MCF 10A (cell line): Measurements from ENCODE around the gene LLCFC1. TPM values are rescaled to one million over a fixed set of nuclear protein-coding genes. Genes with fewer than 3 reads are reported as not detected.

Experiments used
- BruUV-seq: library from RNA; stranded (reverse); fragments of 400-500 nt; replicated peaks from 2 replicates; lab custom pipeline; 2021; lab: Mats Ljungman, UMichigan
- CTCF ChIA-PET: fragments of 300-600 bp; sonication (Branson Sonifier 250); formaldehyde crosslinking; extraction: SDS; loops from one replicate; lab custom pipeline; 2021; ENCODE audit warnings: antibody characterized with exemption, inconsistent platforms; lab: Yijun Ruan, JAX
- POLR2A ChIA-PET: fragments of 300-600, 350-650 bp; sonication (Branson Sonifier 250); formaldehyde crosslinking; extraction: SDS; loops from one replicate; lab custom pipeline; 2020; ENCODE audit warnings: antibody characterized with exemption, inconsistent platforms; lab: Yijun Ruan, JAX
- DNase-seq: peaks from one replicate; pipeline ENCODE4 v3.0.0-alpha.2; 2018; ENCODE audit not compliant: unreplicated experiment
- H3K27ac Mint-ChIP-seq: one replicate; pipeline ENCODE4 v1.8.0; 2022; ENCODE audit warnings: mild to moderate bottlenecking, low read depth, mixed read lengths; ENCODE audit not compliant: unreplicated experiment
- H3K27me3 Mint-ChIP-seq: one replicate; pipeline ENCODE4 v1.8.0; 2022; ENCODE audit warnings: mixed read lengths; ENCODE audit not compliant: insufficient read depth, unreplicated experiment
- H3K36me3 Mint-ChIP-seq: one replicate; pipeline ENCODE4 v1.8.0; 2022; ENCODE audit warnings: mild to moderate bottlenecking, moderate library complexity, mixed read lengths; ENCODE audit not compliant: insufficient read depth, unreplicated experiment
- H3K4me1 Mint-ChIP-seq: one replicate; pipeline ENCODE4 v1.8.0; 2022; ENCODE audit warnings: mixed read lengths; ENCODE audit not compliant: insufficient read depth, unreplicated experiment
- H3K4me3 Mint-ChIP-seq: one replicate; pipeline ENCODE4 v1.8.0; 2022; ENCODE audit warnings: mild to moderate bottlenecking, moderate library complexity, mixed read lengths; ENCODE audit not compliant: unreplicated experiment
- H3K9me3 Mint-ChIP-seq: one replicate; pipeline ENCODE4 v1.8.0; 2022; ENCODE audit warnings: mixed read lengths; ENCODE audit not compliant: unreplicated experiment
- intact Hi-C: fragments of 100-400 bp; cut with micrococcal nuclease; formaldehyde crosslinking; loops from 2 replicates; pipeline ENCODE4 v1.14.1; 2022
- total RNA-seq: library from RNA; stranded (reverse); gene quantifications from 2 replicates; pipeline ENCODE4 v1.2.3, GENCODE V29; 2022
- TF ChIP-seq, protein P1 (sequence below): fragments of 200-600 bp; IDR thresholded peaks from one replicate; pipeline ENCODE4 v1.8.0; 2022; ENCODE audit warnings: antibody characterized with exemption, mild to moderate bottlenecking; ENCODE audit not compliant: unreplicated experiment

The LLCFC1 gene
- total RNA-seq, 1 experiment from 2014 or later, result not detected

DNA sequence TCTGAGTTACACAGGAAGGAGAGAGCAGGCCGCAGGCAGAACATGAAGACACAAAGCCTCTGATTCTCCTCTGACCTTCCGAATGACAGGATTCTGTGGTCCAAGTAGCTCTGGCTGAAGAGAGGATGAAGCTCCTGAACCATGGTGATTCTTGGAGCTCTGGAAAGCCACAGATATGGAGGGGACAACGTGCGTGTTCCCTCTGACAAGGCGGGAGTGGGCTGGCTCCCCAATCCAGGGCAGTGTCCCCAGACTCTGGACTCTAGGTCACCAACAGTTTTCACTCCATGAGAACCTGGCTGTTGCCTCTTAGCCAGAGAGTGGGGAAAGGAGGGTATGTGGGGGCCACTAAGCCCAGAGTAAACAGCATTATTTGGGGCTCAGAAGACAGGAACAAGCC is 46.3 kb upstream of the LLCFC1 start:
- Mint-ChIP-seq H3K4me3 (no peak overlapping the region), H3K27ac (no peak overlapping the region), H3K27me3 (peaks cover 25% of the 10 kb centered on the region), H3K4me1 (no peaks in the 10 kb centered on the region), H3K9me3 (peaks cover 7% of the 10 kb centered on the region), H3K36me3 (no peaks in the 10 kb centered on the region)
- TF ChIP-seq, protein P1, sequence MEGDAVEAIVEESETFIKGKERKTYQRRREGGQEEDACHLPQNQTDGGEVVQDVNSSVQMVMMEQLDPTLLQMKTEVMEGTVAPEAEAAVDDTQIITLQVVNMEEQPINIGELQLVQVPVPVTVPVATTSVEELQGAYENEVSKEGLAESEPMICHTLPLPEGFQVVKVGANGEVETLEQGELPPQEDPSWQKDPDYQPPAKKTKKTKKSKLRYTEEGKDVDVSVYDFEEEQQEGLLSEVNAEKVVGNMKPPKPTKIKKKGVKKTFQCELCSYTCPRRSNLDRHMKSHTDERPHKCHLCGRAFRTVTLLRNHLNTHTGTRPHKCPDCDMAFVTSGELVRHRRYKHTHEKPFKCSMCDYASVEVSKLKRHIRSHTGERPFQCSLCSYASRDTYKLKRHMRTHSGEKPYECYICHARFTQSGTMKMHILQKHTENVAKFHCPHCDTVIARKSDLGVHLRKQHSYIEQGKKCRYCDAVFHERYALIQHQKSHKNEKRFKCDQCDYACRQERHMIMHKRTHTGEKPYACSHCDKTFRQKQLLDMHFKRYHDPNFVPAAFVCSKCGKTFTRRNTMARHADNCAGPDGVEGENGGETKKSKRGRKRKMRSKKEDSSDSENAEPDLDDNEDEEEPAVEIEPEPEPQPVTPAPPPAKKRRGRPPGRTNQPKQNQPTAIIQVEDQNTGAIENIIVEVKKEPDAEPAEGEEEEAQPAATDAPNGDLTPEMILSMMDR, result no peak
- ChIA-PET CTCF (interaction anchor here (0.7 to 1.2 kb wide), 6 partner anchors 11 to 111 kb away, joined by 3 to 6 read pairs (median 3); no protein-coding TSS in a partner anchor), POLR2A (no interaction called here)
- intact Hi-C loops, result no loop called here
- no TSS peak for BruUV-seq
- DNase-seq, result no peak

GRCh38 chr7:142894112-142894984 is 44.9 kb upstream of the LLCFC1 start:
- no TSS peak for BruUV-seq
- Mint-ChIP-seq H3K36me3 (no peaks in the 10 kb centered on the region), H3K27ac (no peak overlapping the region), H3K9me3 (peaks cover 7% of the 10 kb centered on the region), H3K4me1 (no peaks in the 10 kb centered on the region), H3K27me3 (peaks cover 38% of the 10 kb centered on the region), H3K4me3 (no peak overlapping the region)
- ChIA-PET CTCF (interaction anchor here (0.6 to 3.3 kb wide), 7 partner anchors 14 to 346 kb away, joined by 3 to 19 read pairs (median 3); no protein-coding TSS in a partner anchor), POLR2A (no interaction called here)
- DNase-seq, result no peak
- intact Hi-C loops, result no loop called here
- TF ChIP-seq, protein P1, result no peak

GRCh38 chr7:142894985-142895593 is 44.2 kb upstream of the LLCFC1 start:
- POLR2A ChIA-PET, result no interaction called here
- no peaks in the 10 kb centered on the region for H3K4me1 Mint-ChIP-seq
- no TSS peak for BruUV-seq
- no peak overlapping the region for H3K27ac Mint-ChIP-seq
- TF ChIP-seq, protein P1, result no peak
- no peaks in the 10 kb centered on the region for H3K36me3 Mint-ChIP-seq
- DNase-seq, result no peak
- H3K27me3 Mint-ChIP-seq, result peaks cover 45% of the 10 kb centered on the region
- CTCF ChIA-PET, result interaction anchor here (0.6 to 3.3 kb wide), 7 partner anchors 15 to 319 kb away, joined by 3 to 19 read pairs (median 5); no protein-coding TSS in a partner anchor
- intact Hi-C loops, result no loop called here
- no peak overlapping the region for H3K4me3 Mint-ChIP-seq
- peaks cover 7% of the 10 kb centered on the region for H3K9me3 Mint-ChIP-seq

- no TSS peak for BruUV-seq
- POLR2A ChIA-PET, result no interaction called here
- peaks cover under 1% of the 10 kb centered on the region for H3K9me3 Mint-ChIP-seq
- intact Hi-C loops, result no loop called here
- peaks cover 53% of the 10 kb centered on the region for H3K27me3 Mint-ChIP-seq
- H3K4me3 Mint-ChIP-seq, result no peak overlapping the region
- DNase-seq, result no peak
- no peaks in the 10 kb centered on the region for H3K4me1 Mint-ChIP-seq
- H3K27ac Mint-ChIP-seq, result no peak overlapping the region
- CTCF ChIA-PET, result interaction anchor here (0.6 to 3.3 kb wide), 5 partner anchors 16 to 310 kb away, joined by 3 to 19 read pairs (median 4); no protein-coding TSS in a partner anchor
- H3K36me3 Mint-ChIP-seq, result no peaks in the 10 kb centered on the region
- TF ChIP-seq, protein P1, result no peak
These were observed 43.1 kb upstream of the LLCFC1 start for GRCh38 chr7:142896151-142896550.
